ENCODE measurements around the gene NKX2-2.
A peak's percentile ranks its signal among the peaks of the same experiment; 100 is the strongest.

The NKX2-2 gene

GRCh38 chr20:21539512-21539911, 25.6 kb upstream of the NKX2-2 start:
- TF ChIP-seq POLR2A (IDR thresholded peaks at IDR 0.05; ENCODE audit: low read depth, low read length) (no peak), TAF1 (IDR thresholded peaks at IDR 0.05; ENCODE audit: borderline replicate concordance, low read depth, low read length) (no peak), POLR2AphosphoS5 (IDR thresholded peaks at IDR 0.05; ENCODE audit: low read depth, low read length) (no peak)
- no peak for DNase-seq (ENCODE audit: insufficient read length)
- FAIRE-seq, result peak; percentile 67

DNA sequence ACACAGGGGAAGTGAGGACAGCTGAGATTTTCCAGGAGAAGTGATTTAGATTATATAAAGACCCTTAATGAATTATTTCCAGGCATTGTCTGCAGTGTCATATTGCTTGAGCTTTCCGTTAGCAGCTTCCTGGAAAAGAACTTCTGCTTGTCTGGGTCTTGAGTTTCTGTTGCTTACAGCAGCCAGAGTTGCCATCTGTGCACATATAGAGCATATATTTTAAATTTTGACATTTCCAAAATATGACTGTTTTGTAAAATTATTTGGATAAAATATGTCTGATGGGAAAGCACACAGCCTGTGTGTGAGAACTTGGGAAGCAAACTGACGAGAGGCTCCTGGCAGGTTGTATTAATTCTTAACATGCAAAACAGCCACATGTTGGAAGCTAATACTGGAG, 21.0 kb upstream of the NKX2-2 start:
- FAIRE-seq (no peak), DNase-seq (ENCODE audit: insufficient read length) (no peak)
- TF ChIP-seq POLR2A (IDR thresholded peaks at IDR 0.05; ENCODE audit: low read depth, low read length), result no peak
- no peak for TF ChIP-seq TAF1 (IDR thresholded peaks at IDR 0.05; ENCODE audit: borderline replicate concordance, low read depth, low read length)
- no peak for TF ChIP-seq POLR2AphosphoS5 (IDR thresholded peaks at IDR 0.05; ENCODE audit: low read depth, low read length)

DNA sequence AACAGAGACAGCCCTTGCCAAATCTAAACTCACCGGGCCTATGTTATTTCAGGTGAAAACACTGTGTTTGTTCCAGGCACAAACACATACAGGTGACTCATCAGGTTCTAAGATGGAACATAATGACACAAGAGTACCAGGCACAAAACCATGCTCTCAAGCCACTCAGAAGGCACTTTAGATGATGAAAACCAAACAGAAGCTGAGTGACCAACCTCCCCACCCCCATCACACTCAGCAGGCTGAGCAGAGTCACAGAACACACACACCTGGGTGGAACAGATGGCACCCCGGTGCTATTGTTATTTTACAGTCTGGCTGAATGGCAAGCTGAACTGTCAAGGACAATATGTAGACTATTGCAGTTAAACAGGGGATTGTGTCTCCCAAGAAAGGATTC, 20.6 kb upstream of the NKX2-2 start:
- DNase-seq (ENCODE audit: insufficient read length), result no peak
- no peak for TF ChIP-seq TAF1 (IDR thresholded peaks at IDR 0.05; ENCODE audit: borderline replicate concordance, low read depth, low read length)
- no peak for TF ChIP-seq POLR2AphosphoS5 (IDR thresholded peaks at IDR 0.05; ENCODE audit: low read depth, low read length)
- no peak for TF ChIP-seq POLR2A (IDR thresholded peaks at IDR 0.05; ENCODE audit: low read depth, low read length)
- FAIRE-seq, result no peak

DNA sequence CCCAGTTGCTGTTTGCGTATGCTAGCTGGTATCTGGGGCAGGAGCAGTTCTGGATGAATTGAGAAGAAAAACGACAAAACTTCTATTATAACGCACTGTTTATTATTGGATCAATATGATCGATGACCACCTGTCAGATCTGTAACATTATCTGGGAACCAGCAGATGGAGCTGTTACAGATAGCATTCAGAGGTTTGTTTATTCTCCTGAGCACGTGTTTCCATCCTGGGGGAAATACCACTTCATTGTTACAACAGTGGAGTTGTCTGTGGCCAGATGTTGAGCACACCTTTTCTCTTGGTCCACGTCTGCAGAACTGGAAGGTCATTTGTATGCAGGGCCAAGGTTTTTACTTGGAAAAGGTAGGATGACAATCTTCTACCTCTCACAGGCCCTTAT, 16.0 kb upstream of the NKX2-2 start:
- FAIRE-seq (peak; percentile 58), DNase-seq (ENCODE audit: insufficient read length) (no peak)
- TF ChIP-seq TAF1 (IDR thresholded peaks at IDR 0.05; ENCODE audit: borderline replicate concordance, low read depth, low read length) (no peak), POLR2AphosphoS5 (IDR thresholded peaks at IDR 0.05; ENCODE audit: low read depth, low read length) (no peak), POLR2A (IDR thresholded peaks at IDR 0.05; ENCODE audit: low read depth, low read length) (no peak)

GRCh38 chr20:21528870-21529269, 15.0 kb upstream of the NKX2-2 start:
- TF ChIP-seq POLR2AphosphoS5 (IDR thresholded peaks at IDR 0.05; ENCODE audit: low read depth, low read length) (no peak), POLR2A (IDR thresholded peaks at IDR 0.05; ENCODE audit: low read depth, low read length) (no peak), TAF1 (IDR thresholded peaks at IDR 0.05; ENCODE audit: borderline replicate concordance, low read depth, low read length) (no peak)
- DNase-seq (ENCODE audit: insufficient read length), result no peak
- FAIRE-seq, result no peak

GRCh38 chr20:21527908-21528307, 14.0 kb upstream of the NKX2-2 start:
- FAIRE-seq (no peak), DNase-seq (ENCODE audit: insufficient read length) (no peak)
- TF ChIP-seq POLR2A (IDR thresholded peaks at IDR 0.05; ENCODE audit: low read depth, low read length), result no peak
- no peak for TF ChIP-seq POLR2AphosphoS5 (IDR thresholded peaks at IDR 0.05; ENCODE audit: low read depth, low read length)
- TF ChIP-seq TAF1 (IDR thresholded peaks at IDR 0.05; ENCODE audit: borderline replicate concordance, low read depth, low read length), result no peak

DNA sequence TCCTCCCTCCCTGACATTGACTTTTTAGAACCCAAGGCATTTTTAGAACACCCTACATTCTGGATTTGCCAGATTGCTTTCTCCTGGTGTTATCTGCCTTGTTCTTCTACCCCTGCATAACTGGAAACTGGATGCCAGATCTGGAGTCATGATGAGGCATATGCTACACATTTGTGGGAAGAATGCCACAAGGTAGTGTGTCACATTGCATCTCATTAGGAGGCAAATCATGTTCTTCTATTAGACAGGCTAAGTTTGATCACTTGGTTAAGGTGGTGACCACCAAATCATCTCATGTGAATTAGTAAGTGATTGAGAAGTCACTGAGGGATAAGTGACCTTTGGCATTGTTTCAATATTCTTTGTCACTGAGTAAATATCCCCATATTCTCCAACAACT, 12.9 kb upstream of the NKX2-2 start:
- TF ChIP-seq POLR2A (IDR thresholded peaks at IDR 0.05; ENCODE audit: low read depth, low read length), result no peak
- no peak for TF ChIP-seq POLR2AphosphoS5 (IDR thresholded peaks at IDR 0.05; ENCODE audit: low read depth, low read length)
- TF ChIP-seq TAF1 (IDR thresholded peaks at IDR 0.05; ENCODE audit: borderline replicate concordance, low read depth, low read length), result no peak
- DNase-seq (ENCODE audit: insufficient read length) (no peak), FAIRE-seq (no peak)

- no peak for TF ChIP-seq POLR2A (IDR thresholded peaks at IDR 0.05; ENCODE audit: low read depth, low read length)
- DNase-seq (ENCODE audit: insufficient read length) (no peak), FAIRE-seq (no peak)
Observed at GRCh38 chr20:21523895-21524294, 10.0 kb upstream of the NKX2-2 start.

DNA sequence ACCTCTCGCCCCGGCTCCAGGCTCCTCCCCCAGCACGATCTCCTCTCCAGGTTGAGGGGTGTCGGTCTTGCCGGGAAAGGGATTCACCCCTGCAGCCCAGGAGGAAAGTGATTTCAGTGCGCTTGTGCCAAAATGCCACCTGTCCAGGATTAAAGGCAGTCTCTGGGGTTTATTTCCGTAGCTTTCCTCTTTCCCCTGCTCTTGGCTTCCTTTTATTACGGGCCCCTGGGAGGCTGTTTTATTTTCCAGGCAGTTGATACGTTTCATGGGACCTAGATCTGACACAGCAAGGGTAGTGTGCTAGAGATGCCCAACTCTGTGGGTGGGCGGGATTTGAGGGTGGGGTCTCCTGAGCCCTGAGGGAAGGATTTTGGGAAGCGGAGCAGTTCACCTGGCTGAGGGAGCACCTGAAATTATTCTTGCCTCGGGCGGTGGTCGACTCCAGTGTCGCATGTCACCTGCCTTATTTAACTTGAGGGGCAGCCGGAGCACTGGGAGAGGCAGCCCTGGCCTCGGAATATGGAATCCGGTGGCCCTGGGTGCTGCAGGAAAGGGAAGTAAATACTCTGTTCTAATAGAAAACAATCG, 9.5 kb upstream of the NKX2-2 start:
- TF ChIP-seq POLR2AphosphoS5 (IDR thresholded peaks at IDR 0.05; ENCODE audit: low read depth, low read length) (no peak), POLR2A (IDR thresholded peaks at IDR 0.05; ENCODE audit: low read depth, low read length) (no peak), TAF1 (IDR thresholded peaks at IDR 0.05; ENCODE audit: borderline replicate concordance, low read depth, low read length) (no peak)
- no peak for FAIRE-seq
- DNase-seq (ENCODE audit: insufficient read length), result no peak

DNA sequence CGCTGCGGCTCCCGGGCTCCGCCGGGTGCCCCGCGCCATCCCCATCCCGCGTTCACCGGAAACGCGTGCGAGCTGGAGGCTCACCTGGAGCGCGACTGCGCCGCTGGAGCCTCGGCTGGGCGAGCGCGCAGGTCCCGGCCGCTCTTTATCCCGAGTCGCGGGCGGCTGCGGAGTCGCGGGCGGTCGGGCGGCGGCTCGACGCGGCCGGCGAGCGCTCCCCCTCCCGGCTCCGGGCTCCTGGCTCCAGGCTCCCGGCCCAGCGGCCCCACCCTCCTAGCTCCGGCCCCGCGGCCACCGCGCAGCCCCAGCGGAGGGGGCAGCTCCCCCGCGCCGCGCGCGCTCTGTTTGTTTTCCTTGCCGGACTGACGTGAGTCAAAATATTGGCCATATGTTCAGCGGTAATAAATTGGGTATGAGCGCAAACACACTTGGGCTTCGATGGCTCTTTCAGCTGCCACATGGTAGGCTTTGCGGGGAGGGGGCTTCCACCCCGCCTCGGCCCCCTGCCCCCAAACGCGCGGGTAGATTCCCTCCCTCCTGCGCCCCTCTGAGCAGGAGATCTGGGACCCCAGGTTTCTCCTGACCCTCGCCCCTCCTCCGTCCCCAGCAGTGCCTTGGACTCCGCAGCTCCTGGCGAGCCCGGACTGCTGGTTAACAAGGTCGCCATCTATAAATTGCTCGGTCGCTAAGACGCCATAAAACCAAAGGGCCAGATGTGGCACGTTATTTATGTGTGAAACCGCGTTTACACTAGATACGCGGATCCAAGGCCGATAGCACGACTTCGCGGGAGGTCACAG, 8.8 kb upstream of the NKX2-2 start:
- FAIRE-seq, result no peak
- TF ChIP-seq TAF1 (IDR thresholded peaks at IDR 0.05; ENCODE audit: borderline replicate concordance, low read depth, low read length) (no peak), POLR2AphosphoS5 (IDR thresholded peaks at IDR 0.05; ENCODE audit: low read depth, low read length) (no peak), POLR2A (IDR thresholded peaks at IDR 0.05; ENCODE audit: low read depth, low read length) (no peak)
- no peak for DNase-seq (ENCODE audit: insufficient read length)

DNA sequence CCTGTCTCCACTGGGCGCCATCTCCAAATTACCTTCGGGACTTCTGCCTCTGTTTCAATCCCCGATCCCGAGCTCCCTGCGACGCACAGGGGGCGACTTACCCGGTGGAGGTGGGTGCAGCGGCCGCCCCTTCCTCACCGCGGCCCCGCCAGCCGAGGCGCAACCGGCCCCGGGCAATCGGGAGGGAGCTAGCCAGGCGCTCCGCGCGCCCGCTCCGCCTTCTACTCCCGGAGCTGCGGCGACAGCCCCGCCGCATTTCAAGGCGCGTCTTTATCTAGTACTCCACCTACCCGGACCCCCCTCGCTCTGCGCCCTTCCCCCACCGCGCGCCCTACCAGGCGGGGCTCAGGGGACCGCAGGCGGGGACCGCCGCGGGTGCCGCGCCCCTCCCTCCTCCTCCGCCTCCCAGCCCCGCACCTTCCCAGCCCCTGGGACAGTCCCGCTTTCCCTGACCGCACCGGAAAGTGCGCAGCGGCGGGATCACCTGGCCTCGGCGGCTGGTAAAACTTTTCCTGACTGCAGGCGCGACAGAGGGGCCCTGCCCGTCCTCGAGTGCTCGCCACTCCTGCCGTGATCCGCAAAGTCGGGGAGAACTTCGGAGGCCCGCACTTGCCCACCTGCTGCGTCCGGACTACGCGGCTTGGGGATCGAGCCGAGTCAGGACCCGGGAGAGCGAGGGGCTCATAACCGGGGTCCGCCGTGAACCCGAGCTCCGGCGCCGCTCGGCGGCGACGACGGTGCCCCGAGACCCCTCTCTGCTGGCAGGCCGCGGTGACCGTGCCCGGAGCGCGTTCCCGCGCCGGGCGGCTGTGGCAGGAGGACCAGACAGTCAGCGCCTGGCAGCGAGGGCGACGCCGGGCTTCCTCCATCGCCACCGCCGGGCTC, 8.0 kb upstream of the NKX2-2 start:
- no peak for TF ChIP-seq POLR2A (IDR thresholded peaks at IDR 0.05; ENCODE audit: low read depth, low read length)
- no peak for TF ChIP-seq TAF1 (IDR thresholded peaks at IDR 0.05; ENCODE audit: borderline replicate concordance, low read depth, low read length)
- no peak for TF ChIP-seq POLR2AphosphoS5 (IDR thresholded peaks at IDR 0.05; ENCODE audit: low read depth, low read length)
- FAIRE-seq (no peak), DNase-seq (ENCODE audit: insufficient read length) (no peak)

Data from GM12892 (cell line).